Measurements from ENCODE around the gene NUDCD2.
A peak's percentile ranks its signal among the peaks of the same experiment; 100 is the strongest.
"Not testable (repeated sequence)": the region's sequence is repeated elsewhere in the genome, so short reads cannot be mapped to it uniquely, and the experiment has no call there.

NUDCD2 gene

DNA sequence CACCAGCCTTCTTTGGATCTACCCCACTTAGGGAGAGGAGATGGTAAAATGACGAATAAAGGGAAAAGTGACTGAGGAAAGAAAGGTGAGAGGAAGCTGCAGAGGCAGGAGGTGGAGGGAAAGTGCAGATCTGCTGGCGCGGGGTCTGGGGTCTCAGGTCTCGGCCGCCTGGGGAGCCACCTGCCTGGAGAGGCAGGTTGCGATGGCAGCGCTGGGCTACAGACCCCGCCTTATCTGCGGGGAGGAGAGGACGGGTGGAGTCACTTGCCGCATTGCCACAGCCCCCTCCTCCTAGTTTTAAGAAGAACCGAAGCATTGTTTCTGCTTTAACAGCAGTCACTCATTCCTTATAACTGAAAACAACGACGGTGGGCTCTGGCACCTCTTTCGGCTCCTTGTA, 44.2 kb downstream of the NUDCD2 start:
- DNase-seq = not testable (repeated sequence)

DNA sequence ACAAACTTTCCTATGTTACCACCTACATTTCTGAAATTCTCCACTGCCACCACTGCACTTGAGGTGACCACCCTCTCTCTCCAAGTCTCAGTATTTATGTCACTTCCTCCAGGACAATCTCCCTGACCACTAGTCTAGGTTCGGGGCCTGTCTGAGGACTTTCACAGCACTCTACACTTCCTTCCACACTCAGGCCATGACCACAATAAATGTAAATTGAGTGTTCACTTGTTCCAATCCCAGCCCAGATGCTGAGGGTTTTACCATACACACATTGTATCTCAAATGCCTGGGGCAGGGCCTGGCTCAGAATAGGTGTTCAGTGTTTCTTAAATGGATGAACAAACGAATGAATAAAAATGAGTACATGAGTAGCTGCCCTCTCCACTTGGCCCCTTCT, 49.4 kb downstream of the NUDCD2 start:
- DNase-seq = no peak

DNA sequence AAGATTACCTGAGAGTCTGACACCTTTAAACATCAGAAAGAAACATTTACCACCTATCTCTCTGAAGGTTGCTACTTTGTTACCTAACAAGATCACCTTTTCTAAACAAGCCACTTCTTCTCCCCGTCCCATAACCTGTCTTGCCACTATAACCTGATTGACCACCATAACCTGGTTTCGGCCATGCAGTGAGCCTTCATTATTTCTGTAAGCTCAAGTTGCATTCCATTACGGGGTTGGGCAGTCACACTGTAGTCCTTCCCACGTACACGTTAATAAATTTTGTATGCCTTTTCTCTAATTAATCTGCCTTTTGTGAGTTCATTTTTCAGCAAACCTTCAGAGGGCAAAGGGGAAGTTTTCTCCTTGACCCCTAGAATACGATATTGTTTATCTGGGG, 50.5 kb downstream of the NUDCD2 start:
- no peak for DNase-seq

DNA sequence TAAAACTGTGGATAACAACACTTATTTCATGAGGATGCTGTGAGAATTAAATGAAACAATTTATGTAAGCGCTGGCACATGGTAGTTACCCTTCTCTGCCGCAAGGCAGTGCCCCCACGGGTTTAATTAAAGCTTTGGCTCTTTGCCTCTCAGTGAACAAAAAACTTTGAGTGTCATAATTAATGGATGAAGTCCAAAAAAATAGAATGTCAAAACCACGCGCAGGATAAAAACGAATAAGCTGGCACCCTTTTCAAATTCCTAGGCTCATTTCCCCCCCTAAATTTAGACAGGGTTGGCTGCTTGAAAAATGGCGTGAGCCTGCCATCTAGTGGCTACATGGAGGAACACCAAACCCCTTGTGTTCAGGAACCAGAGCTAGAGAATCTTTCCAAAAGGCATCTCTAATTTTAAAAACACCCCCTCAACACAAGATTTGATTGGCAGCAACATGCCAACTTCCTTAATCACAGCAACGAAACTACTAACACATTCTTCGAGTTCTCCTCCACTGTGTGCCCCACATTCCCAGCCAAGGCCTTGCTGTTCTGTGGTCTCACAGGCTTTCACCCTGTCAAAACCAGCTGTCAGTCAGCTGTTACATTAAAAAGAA, 51.5 kb downstream of the NUDCD2 start:
- peak; percentile 62 for DNase-seq

DNA sequence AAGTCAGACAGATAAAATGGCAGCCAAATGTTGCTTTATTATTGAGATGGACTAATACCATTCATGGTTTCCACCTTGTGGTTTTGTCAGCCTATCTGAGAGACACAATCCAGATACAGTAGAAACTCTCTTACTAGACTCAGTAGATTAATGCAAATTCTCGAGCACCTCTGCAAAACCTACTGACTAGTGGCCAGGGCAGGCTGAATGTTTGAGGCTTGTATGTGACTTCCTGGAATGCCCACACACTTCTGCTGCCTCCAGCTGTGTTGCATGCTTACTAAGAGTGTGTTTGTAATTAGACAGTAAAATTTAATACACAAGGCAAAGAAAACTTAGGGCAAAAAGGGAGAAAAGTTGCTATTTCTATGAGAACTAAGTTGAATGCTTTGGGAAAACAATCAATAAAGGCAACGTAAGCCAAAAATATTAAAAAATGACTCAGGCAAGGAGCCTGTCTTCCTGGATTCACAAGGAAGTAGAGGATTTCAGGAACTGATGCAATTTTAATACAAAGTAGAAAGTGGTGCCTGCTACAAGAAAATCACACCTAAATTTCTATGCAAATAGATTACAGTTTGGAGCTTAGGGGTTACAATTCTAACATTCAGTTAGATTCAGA, 52.8 kb downstream of the NUDCD2 start:
- peak; percentile 36 for DNase-seq

DNA sequence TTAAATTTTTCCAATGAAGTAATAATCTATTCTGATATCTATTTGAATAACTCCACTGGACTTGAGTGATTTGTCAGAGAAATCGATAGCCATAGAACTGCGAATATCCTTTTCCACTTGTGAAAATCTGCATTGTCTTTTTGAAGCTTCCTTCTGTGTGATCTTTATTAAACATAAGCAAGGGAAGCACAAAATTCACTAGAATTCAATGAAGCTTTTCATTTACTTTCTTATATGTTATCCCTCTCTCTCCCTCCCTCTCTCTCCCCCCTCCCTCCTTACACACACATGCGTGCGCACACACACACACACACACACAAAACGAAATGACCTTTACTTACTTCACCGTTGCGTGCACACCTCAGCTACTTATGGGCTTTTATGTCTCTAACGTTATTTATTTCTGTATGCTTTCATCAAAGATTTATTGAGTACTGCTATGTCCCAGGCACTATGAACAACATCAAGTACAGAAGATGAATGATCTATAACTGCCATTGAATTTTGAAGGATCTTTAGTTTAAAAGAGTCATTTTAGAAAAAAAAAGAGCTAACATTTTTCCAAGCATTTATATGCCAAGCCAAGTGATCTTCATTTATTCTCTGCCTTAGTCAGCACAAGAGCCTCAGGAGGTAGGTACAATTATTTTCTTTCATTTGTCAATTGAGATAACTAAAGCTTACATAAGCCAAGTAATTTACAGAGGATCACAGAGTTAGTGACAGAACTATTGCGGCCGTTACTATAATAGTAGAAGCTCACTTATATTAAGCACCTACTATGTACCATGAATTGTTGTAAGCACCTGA, 55.3 kb downstream of the NUDCD2 start:
- no peak for DNase-seq

DNA sequence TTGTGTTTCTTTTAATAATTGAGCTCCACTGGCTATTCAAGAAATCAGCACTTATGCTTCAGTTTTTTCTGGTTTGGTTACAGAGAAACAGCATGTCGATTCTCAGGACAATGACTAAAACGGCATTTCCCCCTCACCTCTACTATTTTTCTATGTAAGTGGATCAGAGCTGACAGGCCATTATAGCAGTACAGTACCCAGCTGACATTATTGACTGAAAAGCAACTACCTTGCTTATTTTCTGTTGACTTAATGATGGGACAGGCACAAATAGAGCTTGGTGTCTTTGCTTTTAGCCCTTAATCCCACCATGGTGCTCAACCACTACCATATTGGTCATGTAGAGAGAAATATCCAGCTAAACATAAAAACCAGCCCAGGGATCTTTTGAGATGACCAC, 57.9 kb downstream of the NUDCD2 start:
- no peak for DNase-seq

DNA sequence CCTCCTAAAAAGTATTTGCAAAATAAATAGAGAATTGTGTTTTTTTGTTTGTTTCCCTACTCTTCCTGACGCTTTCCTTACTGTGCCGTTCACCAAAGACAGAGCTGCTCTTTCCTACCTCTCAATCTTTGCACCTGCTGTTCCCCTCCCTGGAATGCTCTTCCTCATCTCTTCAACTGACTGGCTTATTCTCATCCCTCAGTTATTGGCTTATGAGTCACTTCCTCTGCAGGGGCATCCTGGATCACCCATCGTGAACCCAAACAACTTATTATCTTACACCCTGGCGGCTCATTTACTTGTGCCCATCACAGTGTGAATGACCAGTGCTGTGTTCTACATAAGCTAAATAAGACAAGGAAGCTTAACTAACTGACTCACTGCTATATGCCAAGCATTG, 58.6 kb downstream of the NUDCD2 start:
- no peak for DNase-seq

DNA sequence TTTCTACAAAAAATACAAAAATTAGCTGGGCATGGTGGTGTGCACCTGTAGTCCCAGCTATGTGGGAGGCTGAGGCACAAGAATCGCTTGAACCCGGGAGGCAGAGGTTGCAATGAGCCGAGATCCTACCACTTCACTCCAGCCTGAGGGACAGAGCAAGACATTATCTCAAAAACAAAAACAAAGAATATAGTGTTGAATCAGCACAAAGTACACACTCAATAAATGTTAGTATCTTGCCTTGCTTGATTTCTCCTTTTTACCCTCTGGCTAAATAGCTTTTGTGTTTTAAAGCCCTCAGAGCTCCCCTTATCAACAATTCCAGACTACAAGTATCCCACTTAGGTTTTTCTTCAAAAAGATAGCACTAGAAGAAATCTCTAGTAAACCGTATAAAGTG, 60.0 kb downstream of the NUDCD2 start:
- DNase-seq = no peak

DNA sequence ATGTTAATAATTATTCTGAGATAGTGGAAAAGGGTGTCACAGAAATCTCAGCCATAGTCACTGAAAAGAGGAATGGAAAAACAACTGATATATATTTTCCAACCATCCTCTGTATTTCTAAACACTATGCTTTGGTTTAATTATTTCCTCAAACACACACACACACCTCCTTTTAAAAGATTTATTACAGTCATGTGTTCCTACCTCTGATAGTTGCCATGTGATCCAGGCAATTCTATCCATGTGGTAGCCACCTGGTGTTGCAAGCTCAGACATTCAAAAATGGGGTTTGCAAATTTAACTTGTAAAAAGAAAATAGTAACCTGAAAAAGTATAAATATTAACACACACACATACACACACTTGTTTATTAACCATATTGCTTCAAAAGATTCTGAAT, 62.5 kb downstream of the NUDCD2 start:
- no peak for DNase-seq

DNA sequence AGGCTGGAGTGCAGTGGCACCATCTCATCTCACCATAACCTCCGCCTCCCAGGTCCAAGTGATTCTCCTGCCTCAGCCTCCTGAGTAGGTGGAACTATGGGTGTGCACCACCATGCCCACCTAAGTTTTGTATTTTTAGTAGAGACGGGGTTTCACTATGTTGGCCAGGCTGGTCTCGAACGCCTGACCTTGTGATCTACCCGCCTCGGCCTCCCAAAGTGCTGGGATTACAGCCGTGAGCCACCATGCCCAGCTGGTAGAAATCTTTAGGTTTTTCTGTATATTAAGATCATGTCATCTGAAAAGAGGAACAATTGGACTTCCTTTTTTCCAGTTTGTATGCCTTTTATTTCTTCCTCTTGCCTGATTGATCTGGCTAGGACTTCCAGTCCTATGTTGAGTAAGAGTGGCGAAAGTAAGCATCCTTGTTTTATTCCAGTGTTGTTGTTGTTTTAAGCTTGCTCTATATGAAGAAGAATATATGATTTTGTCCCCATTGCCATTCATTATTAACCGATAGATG, 63.0 kb downstream of the NUDCD2 start:
- DNase-seq = not testable (repeated sequence)
